Activated T-helper 1 cell treated with Interleukin-2 at 50 U/mL for 16 hours (primary cell): ENCODE measurements around the gene SLC26A6.
A peak's percentile ranks its signal among the peaks of the same experiment; 100 is the strongest.

ENCODE experiments used
- DNase-seq: peaks from one replicate; pipeline ENCODE4 v3.0.0-alpha.2; 2020; ENCODE audit warnings: low read depth

SLC26A6 gene

GRCh38 chr3:48631516-48632448 is 3.5 kb downstream of the SLC26A6 start:
- no peak for DNase-seq

- DNase-seq, result no peak
These were observed 4.4 kb downstream of the SLC26A6 start for GRCh38 chr3:48630833-48631232.

- no peak for DNase-seq
These were observed 4.9 kb downstream of the SLC26A6 start for GRCh38 chr3:48630407-48630806.

GRCh38 chr3:48629894-48630293 is 5.4 kb downstream of the SLC26A6 start:
- DNase-seq, result no peak

- no peak for DNase-seq
These were observed 6.8 kb downstream of the SLC26A6 start for GRCh38 chr3:48628277-48629017.

GRCh38 chr3:48625600-48625999 is 9.7 kb downstream of the SLC26A6 start:
- no peak for DNase-seq

- no peak for DNase-seq
These were observed 10.5 kb downstream of the SLC26A6 start for GRCh38 chr3:48624767-48625166.

GRCh38 chr3:48623851-48624547 is 11.3 kb downstream of the SLC26A6 start:
- DNase-seq, result no peak

GRCh38 chr3:48621461-48621869 is 13.8 kb downstream of the SLC26A6 start, which contains the start of gene TMEM89:
TSS of gene TMEM89 (minus strand) at chr3:48621769. CDS start at chr3:48621756, 13 bp downstream.
- DNase-seq, result no peak

- no peak for DNase-seq
These were observed 15.4 kb downstream of the SLC26A6 start for GRCh38 chr3:48619541-48620524.

- DNase-seq, result no peak
These were observed 17.7 kb downstream of the SLC26A6 start for GRCh38 chr3:48617559-48617958.

- DNase-seq, result no peak
These were observed 21.2 kb downstream of the SLC26A6 start for GRCh38 chr3:48614044-48614443.

- no peak for DNase-seq
These were observed 23.0 kb downstream of the SLC26A6 start for GRCh38 chr3:48612309-48612708.

GRCh38 chr3:48609088-48610005 is 25.9 kb downstream of the SLC26A6 start, which contains the start of gene UQCRC1:
TSS of gene UQCRC1 (minus strand) at chr3:48609646. CDS start at chr3:48609620, 26 bp downstream.
- DNase-seq, result peak; percentile 88

GRCh38 chr3:48607519-48607918 is 27.7 kb downstream of the SLC26A6 start:
- no peak for DNase-seq

GRCh38 chr3:48601622-48601994 is 33.7 kb downstream of the SLC26A6 start:
- DNase-seq, result no peak

GRCh38 chr3:48600711-48601621 is 34.3 kb downstream of the SLC26A6 start:
- DNase-seq, result no peak

- no peak for DNase-seq
These were observed 35.6 kb downstream of the SLC26A6 start for GRCh38 chr3:48599509-48600285.
